GM18951 (cell line): Measurements from ENCODE around the gene KCNJ11.

Experiments used
- POLR2A ChIP-seq: IDR thresholded peaks from 4 replicates; pipeline ENCODE4 v1.6.1; 2011; ENCODE audit warnings: mild to moderate bottlenecking; ENCODE audit not compliant: insufficient read length, insufficient read depth; ENCODE audit errors: extremely low read depth
- in situ Hi-C: fragments of 300-500 bp; cut with MboI; formaldehyde crosslinking; loops from one replicate; pipeline ENCODE4 v1.12.0; 2022; ENCODE audit warnings: low sequenced_read_pairs, mixed read lengths, inconsistent platforms; ENCODE audit not compliant: unreplicated experiment

KCNJ11 gene

GRCh38 chr11:17384002-17384511 is 4.4 kb downstream of the KCNJ11 start:
- TF ChIP-seq POLR2A = no peak
- in situ Hi-C loops = loop anchor here (10.0 kb wide), 1 partner anchor 111 kb away; no protein-coding TSS in a partner anchor

GRCh38 chr11:17383461-17383860 is 5.0 kb downstream of the KCNJ11 start:
- in situ Hi-C loops = loop anchor here (10.0 kb wide), 1 partner anchor 111 kb away; no protein-coding TSS in a partner anchor
- TF ChIP-seq POLR2A = no peak

- in situ Hi-C loops = loop anchor here (10.0 kb wide), 1 partner anchor 113 kb away; no protein-coding TSS in a partner anchor
- no peak for TF ChIP-seq POLR2A
These were observed 6.3 kb downstream of the KCNJ11 start for GRCh38 chr11:17382046-17382728.

GRCh38 chr11:17381156-17381555 is 7.3 kb downstream of the KCNJ11 start:
- in situ Hi-C loops = loop anchor here (10.0 kb wide), 1 partner anchor 114 kb away; no protein-coding TSS in a partner anchor
- no peak for TF ChIP-seq POLR2A

- no peak for TF ChIP-seq POLR2A
- in situ Hi-C loops = loop anchor here (10.0 kb wide), 1 partner anchor 115 kb away; no protein-coding TSS in a partner anchor
These were observed 8.9 kb downstream of the KCNJ11 start for GRCh38 chr11:17379383-17380180.

- no peak for TF ChIP-seq POLR2A
- in situ Hi-C loops = no loop called here
These were observed 9.8 kb downstream of the KCNJ11 start for GRCh38 chr11:17378655-17379054.

GRCh38 chr11:17376493-17376892 is 12.0 kb downstream of the KCNJ11 start:
- no peak for TF ChIP-seq POLR2A
- in situ Hi-C loops = no loop called here

- in situ Hi-C loops = no loop called here
- TF ChIP-seq POLR2A = no peak
These were observed 12.9 kb downstream of the KCNJ11 start for GRCh38 chr11:17375547-17375946.

- in situ Hi-C loops = no loop called here
- TF ChIP-seq POLR2A = no peak
These were observed 16.8 kb downstream of the KCNJ11 start for GRCh38 chr11:17371614-17372013.

- no peak for TF ChIP-seq POLR2A
- in situ Hi-C loops = no loop called here
These were observed 18.7 kb downstream of the KCNJ11 start for GRCh38 chr11:17369684-17370243.

- in situ Hi-C loops = no loop called here
- no peak for TF ChIP-seq POLR2A
These were observed 19.4 kb downstream of the KCNJ11 start for GRCh38 chr11:17369094-17369493.

- in situ Hi-C loops = no loop called here
- TF ChIP-seq POLR2A = no peak
These were observed 19.9 kb downstream of the KCNJ11 start for GRCh38 chr11:17368551-17368950.

GRCh38 chr11:17366495-17366894 is 22.0 kb downstream of the KCNJ11 start:
- in situ Hi-C loops = no loop called here
- no peak for TF ChIP-seq POLR2A
